Measurements from ENCODE around the gene TTC3.

- no peak for TF ChIP-seq CTCF (IDR thresholded peaks at IDR 0.05; ENCODE audit: low read depth, low read length)
- TF ChIP-seq MYC (IDR thresholded peaks at IDR 0.05; ENCODE audit: low read depth, low read length), result no peak
Observed at GRCh38 chr21:37153196-37153934, 80.3 kb downstream of the TTC3 start.
